HG02973 (cell line): Measurements from ENCODE around the gene CLCNKB.
A peak's percentile ranks its signal among the peaks of the same experiment; 100 is the strongest.
"Not testable (repeated sequence)": the region's sequence is repeated elsewhere in the genome, so short reads cannot be mapped to it uniquely, and the experiment has no call there.

Source experiments
- ATAC-seq: cut with Tn5 transposase; IDR thresholded peaks from one replicate; pipeline ENCODE4 v1.9.1; 2021; ENCODE audit warnings: moderate library complexity; ENCODE audit not compliant: unreplicated experiment

CLCNKB gene

DNA sequence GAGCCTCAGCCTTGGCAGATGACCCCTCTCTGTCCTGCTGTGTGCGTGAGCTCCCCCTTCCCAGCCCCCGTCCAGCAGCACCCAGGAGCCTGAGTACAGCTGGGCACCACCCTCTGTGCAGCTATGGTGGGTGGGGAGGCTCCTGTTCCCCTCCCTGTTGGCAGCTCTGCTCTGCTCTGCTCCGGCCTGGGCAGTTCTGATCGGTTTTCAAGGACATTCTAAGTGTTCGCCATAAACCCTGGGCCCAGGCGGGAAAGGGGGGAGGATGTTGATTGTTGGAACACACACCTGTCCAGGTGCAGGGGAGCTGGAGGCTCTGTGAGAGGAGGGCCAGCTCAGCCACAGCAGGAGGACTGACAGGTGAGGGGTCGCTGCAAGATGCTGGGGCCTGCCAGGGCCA, at the start of gene CLCNKB:
CLCNKB (plus strand) TSS at position 262 of the 400 bp plus-strand sequence. CDS start 711 bp downstream, outside the sequence.
- ATAC-seq, result no peak

DNA sequence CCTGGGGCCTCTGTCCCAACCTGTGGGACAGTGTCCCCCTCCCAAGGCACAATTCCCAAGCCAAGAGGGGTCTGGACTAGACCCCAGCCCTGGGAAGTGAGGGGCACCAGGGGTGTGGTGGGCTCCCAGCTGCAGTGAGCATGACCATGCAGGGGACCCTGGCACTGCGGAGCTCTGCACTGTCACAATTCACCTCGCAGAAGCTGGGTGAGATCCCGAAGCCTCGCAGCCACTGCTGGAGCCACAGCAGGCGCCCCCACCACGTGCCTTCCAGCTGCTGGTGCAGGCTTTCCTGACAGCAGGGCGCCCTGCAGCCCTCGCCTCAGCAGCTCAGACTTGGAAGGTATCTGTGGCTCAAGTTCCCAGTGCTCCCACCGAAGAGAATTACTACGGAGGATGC, 49.5 kb upstream of the CLCNKB start:
- ATAC-seq, result no peak

DNA sequence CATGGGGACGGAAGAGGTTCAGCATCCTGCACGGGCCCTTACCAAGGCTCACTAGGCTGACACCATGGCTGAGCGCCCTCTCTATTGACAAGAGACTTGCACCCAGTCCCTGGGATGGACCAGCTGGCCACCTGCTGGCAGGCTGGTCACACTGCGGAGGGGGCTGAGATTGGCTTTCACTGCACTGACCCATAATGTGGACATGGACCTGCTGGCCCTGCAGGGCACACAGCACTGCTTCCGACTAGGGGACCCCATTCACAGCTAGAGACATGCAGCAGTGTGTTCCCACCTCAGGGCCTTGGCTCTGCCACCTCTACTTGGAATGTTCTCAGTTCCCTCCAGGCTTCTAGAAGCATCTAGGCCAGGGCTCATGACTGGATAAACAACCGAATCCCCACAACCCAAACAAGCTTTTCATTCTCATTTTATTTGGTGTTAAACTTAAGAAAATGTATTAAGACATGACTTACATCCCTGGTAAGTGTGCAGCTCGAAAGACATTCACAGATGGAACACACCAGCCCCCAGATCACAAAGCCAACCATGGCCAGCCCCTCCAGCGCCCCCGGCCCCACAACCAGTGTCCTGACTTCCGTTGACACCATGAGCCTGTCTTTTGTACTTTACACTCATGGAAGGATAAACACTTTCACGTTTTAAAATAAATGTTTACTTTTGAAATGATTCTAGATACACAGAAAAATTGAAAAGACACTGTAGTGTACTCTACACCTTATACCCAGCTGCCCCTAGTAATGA, 48.8 kb upstream of the CLCNKB start:
- no peak for ATAC-seq

DNA sequence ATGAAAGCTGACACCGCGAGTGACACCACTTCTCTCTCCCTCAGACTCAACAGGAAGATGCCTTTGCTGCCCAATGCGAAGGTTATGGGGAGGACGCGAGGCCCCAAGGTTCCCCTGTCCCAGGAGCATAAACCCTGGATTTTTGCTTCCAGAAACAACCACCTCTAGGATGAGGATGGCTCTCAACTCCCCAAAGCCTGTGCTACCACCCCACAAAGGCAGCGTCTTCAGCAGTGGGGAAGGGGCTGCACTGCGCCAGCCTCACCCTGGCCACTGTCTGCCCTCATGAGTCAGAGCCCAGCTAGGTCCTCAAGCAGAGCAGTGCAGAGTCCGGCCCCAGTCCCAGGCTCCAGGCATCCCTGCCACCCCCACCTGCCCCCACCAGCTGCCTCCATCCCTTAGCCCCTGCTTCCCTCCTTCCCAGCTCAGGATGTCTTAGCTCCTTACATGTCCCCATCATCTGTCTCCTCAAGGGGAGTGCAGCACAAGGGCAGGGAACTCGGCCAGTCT, 46.5 kb upstream of the CLCNKB start:
- no peak for ATAC-seq

DNA sequence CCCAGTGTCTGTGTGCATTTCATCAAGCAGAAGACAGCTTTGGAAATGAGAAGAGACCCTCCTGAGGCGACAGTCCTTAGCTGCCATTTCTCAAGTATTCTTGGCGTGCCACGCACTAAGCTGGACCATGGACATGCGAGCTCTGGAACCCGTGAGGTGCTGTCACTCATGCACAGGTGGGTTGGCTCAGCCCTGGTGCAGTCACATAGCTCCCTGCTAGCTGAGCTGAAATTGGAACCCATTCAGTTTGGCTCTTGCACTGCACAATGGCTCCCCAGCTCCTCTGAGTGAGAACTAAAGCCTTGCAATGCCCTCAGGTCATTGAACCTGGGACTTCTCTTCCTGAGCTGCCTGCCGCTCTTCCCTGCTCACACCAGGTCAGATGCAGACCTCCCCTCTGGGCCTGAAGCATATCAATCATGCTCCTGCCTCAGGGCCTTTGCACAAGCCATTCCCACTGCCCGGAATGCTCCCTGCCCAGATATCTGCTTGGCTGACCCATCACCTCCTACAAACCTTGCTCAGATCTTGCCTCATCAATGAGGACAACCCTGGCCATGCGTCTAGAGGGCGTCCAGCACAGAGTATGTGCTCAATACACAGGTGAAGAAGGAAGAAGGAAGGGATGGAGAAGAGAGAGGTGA, 45.8 kb upstream of the CLCNKB start:
- no peak for ATAC-seq

DNA sequence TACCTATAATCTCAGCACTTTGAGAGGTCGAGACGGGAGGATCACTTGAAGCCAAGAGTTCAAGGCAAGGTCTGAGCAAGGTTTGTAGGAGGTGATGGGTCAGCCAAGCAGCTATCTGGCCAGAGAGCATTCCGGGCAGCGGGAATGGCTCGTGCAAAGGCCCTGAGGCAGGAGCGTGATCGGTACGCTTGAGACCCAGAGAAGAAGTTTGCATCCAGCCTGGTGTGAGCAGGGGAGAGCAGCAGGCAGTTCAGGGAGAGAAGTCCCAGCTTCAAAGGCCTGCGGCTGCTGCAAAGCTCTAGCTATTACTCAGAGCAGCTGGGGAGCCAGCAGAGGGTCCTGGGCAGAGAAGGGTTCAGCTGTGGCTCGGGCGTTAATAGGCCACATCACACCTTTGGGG, 44.7 kb upstream of the CLCNKB start:
- ATAC-seq, result no peak

DNA sequence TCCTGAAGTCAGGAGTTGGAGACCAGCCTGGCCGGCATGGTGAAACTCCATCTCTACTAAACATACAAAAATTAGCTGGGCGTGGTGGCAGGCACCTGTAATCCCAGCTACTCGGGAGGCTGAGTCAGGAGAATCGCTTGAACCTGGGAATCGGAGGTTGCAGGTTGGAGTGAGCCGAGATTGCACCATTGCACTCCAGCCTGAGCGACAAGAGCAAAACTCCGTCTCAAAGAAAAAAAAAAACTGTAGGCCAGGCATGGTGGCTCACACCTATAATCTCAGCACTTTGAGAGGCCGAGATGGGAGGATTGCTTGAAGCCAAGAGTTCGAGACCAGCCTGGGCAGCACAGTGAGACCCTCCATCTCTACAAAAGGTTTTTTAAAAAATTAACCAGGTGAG, 42.3 kb upstream of the CLCNKB start:
- ATAC-seq, result not testable (repeated sequence)

DNA sequence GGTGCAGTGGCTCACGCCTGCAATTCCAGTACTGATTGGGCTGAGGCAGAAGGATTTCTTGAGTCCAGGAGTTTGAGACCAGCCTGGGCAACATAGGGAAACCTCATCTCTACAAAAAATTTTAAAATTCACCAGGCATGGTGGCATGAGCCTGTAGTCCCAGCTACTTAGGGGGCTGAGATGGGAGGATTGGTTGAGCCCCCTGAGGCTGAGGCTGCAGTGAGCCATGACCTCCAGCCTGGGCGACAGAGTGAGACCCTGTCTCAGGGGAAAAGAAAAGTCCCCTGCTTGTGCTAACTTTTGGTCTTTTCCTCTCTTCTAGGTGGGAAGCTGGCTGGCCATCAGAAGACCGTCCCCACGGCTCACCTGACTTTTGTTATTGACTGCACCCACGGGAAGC, 38.0 kb upstream of the CLCNKB start:
- ATAC-seq, result no peak

DNA sequence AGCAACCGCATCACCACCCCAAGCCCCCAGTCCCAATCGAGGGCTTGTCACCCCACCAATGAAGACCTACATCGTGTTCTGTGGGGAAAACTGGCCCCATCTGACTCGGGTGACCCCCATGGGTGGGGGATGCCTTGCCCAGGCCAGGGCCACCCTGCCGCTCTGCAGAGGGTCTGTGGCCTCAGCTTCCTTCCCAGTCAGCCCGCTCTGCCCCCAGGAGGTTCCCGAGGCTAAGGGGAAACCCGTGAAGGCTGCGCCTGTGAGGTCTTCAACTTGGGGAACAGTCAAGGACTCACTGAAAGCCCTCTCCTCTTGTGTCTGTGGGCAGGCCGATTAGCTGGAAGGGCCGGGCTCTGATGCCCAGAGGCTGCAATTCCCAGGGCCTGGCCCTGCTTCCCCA, 37.6 kb upstream of the CLCNKB start:
- ATAC-seq, result no peak

DNA sequence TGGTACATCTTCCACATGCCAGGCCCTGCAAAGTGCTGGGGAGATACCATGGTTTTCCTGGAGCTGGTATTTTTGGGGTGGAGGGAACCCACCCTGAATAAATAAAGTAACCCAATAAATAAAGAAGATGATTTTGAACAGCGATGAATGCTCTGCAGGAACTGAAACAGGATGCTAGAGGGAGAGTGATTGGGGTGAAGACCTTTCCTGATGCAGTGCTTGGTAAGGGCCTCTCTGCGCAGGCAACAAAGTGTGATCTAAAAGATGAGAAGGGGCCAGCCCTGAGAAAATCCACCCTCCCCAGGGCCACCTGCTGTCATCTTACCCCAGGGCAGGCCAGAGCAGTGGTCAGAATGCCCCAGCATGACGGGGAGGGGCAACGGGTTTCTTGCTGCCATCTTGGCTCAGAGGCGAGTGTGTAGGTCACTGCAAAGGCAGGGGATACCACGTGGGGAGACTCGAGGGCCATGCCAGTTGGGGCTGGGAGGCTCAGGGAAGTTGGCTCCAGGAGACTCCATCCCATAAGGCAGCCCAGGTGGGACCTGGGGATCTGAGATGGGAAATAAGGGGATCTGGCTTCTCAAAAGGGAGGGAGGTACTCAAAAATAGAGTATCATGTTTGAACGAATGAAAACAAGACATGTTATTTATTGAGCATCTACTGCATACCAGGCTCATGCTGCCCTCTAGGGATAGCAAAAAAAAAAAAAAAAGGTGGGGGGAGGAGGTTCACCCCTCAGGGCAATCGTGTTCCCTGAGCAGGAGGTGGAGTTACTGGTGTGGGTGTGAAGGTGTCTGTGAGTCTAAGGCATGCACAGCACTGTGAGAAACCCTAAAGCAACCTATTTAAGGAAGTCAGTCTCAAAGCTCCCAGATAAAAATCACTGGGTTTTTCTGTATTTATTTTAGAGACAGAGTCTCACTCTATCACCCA, 36.8 kb upstream of the CLCNKB start:
- ATAC-seq, result no peak

DNA sequence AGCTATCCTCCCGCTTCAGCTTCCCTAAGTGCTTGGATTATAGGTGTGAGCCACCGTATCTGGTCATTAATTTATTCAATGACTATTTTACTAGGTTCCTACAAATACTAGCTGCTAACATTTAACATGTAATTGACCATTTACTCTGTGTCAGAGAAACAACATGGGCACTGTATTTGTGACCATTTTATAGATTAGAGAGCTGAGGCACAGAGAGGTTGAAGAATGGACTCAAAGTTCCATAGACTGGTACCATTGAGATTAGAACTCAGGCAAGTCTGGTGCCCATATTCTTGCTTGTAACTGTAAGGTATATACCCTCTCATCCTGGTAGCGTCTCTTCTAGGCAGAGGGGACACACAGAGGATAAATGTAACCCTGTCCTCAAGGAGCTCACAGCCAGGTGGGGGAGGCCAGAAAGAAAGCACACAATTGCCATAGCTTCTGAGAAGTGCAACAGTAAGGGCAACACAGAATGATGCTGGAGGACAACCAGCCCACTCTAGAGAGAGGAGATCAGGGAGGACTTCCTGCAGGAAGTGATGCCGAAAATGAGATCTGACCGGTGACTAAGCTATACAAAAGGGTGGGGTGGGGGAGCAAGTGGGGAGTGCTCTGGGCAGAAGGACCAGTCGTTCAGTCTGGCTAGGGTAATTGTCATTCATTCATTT, 35.8 kb upstream of the CLCNKB start:
- no peak for ATAC-seq

DNA sequence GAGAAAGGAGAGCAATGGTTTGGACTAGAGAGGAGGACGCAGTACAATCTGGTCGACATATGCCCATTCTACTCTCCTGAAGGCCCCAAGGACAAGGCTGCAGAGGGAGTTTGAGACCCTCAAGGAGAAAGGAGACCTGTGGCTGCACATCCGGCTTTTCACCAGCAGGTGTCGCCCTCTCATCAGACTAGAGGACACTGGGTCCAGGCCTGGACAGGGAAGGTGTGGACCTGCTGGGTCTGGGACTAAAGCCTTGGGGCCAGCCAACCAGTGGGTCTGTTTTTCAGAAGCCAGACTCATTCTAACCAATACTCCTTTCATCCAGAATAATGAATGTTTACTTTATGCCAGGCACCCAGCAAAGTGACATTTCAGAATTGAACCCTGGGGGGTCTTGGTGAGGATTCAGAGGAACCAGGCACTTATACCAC, 34.5 kb upstream of the CLCNKB start:
- ATAC-seq, result no peak

DNA sequence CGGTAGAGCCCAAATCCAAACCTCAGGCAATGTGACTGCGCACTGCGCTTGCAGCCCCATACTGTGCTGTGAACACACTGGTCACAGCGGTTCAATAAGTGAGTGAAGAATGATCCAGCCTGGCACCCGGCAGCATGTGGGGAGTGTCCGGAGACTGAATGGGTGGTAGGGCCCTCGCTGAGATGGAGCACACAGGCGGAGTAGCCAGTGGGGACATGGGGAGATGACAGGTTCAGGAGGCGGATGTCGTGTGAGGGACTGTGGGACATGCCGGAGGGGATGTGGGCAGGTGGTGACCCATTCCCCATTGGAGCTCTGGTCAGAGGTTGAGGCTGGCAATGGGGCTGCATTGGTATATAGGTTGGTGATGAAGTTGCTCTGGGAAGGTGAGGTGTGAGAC, 33.9 kb upstream of the CLCNKB start:
- no peak for ATAC-seq

DNA sequence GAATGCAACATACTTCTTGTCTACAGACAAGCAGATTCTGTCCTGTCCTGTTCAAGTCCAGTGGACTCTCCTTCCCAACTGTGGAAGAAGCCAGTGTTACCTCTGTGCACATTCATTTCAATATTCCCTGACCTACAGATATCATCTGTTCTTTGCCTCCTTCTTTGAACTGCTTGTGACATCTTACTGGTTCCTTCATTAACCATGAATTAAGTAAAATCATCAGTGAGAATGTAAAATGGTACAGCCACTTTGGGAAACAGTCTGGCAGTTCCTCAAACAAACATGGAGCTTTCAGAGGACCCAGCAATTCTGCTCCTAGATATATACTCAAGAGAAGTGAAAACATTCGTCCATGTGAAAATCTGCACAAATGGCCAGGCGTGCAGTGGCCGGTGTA, 32.7 kb upstream of the CLCNKB start:
- ATAC-seq, result no peak

DNA sequence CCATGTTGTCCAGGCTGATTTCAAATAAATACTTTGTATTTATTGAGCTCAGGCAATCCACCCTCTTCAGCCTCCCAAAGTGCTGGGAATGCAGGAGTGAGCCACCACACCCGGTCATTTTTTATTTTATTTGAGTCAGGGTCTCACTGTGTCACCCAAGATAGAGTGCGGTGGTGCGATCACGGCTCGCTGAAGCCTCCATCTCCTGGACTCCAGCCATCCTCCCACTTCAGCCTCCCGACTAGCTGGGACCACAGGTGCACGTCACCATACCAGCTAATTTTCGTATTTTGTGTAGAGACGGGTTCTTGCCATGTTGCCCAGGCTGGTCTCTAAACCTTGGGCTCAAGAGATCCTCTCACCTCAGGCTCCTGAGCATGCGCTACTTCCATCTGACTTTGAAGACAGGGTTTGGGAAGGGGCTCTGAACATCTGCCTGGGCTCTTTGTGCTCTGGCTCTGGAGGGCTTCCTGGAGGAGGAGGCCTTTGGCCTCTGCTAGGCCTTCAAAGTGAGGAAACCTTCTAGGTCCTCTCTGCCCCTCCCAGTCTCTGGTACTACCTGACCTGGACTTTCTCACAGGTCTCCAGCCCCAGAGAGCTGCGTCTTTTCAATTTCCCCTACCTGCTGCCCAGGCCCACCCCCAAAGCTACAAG, 31.5 kb upstream of the CLCNKB start:
- no peak for ATAC-seq

DNA sequence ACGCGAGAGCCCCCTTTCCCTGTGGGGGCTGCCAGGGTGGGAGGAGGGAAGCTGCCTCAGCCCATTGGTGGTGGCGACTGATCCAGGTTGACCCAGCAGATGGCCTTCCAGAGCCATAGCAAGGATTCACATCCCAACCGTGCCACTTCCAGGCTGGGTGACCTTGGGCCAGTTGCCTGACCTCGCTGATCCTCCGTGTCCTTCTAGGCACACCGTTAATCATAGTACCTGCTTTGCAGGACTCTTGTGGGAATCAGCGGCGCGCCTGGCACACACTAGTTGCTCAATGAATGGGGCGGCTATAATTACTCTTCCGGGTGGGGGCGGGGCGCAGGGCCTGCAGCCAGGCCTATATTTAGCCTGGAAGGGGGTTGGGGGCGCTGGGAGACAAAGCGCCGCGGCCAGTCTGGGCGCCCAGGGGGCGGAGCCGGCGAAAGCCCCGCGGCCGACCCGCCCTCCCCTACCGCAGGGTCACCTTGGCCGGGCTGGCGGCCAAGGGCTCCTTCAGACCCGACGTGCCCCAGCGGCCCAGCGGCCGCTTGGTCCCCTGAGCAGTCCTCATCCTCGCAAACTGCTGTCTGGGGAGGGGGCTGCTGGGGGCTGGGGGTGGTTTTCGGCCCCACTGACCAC, 30.9 kb upstream of the CLCNKB start:
- ATAC-seq, result peak; percentile 40

DNA sequence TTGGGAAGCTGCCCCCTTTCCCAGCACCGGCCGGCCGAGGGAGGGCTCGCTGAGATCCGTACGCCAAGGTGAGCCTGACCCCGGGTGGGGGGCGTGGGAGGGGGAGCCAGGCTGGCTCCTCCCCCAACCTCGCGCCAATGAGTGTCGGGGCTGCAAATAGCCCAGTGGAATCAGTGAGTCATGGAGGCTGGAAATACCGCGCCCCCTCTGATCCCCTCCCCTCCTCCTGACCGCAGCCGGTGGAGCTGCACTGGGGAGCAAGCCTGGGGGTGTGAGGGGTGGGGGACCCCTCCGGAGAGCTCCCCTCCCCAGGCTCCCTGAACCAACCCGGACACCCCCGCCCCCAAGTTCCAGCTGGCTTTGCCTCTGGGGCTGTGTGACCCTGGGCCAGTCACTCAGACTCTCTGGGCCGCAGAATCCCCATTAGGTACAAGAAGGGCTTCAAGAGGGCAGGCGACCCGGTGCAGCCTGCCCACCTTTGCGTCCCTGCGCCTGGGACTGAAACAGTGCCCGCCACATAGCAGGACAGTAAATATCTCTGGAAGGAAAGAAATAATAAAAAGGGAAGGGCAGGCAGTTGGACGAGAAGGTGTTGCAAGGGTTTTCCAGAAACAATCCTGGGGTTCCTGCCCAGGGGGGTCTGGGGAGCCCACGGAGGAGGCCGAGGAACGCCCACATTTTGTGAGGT, 30.2 kb upstream of the CLCNKB start:
- ATAC-seq, result peak; percentile 47

DNA sequence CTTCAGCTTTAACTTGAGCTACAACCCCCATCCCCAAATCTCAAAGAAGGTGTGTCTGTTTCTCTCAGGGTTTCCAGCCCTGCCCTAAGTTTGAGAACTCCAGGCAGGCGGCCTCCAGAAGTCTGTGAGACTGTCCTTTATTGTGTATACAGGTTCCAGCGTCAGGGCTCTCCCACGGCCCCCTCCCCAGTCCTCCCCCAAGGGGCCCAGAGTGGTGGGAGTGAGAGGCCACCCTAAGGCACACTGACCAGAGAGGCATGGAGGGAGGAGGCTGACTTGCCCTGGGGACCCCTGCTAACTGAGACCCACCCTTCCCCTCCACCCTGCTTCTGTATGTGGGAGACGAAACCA, 29.7 kb upstream of the CLCNKB start:
- ATAC-seq, result no peak
